Gastrocnemius medialis (tissue), 4 donors: ENCODE measurements around the gene ATOX1. TPM values are rescaled to one million over a fixed set of nuclear protein-coding genes. Genes with fewer than 3 reads are reported as not detected.

ENCODE experiments used
- ATAC-seq, 2 donors: fragments of 150-250 bp; one replicate each; pipeline ENCODE4 v1.9.1; 2016
- DNase-seq, 2 donors: peaks; one replicate each; pipeline ENCODE4 v3.0.0-alpha.2; 2019
- H3K27ac ChIP-seq, 4 donors: fragments of 200-600 bp; sonication (generic); 1 replicate in 1 of 4; 2 replicates in 3 of 4; pipeline ENCODE4 v1.5.1; 2016 to 2018; ENCODE audit warnings: mild to moderate bottlenecking in 2 of 4, moderate library complexity in 1 of 4
- H3K27me3 ChIP-seq, 3 donors: fragments of 200-600 bp; sonication (generic) in 2 of 3; 1 replicate in 1 of 3; 2 replicates in 2 of 3; pipeline versions ENCODE4 v1.5.1 to v1.6.0; 2016 to 2019; ENCODE audit warnings: mild to moderate bottlenecking in 1 of 3, moderate library complexity in 1 of 3
- H3K36me3 ChIP-seq, 2 donors: fragments of 200-600 bp; sonication (generic) in 1 of 2; one replicate each; pipeline ENCODE4 v1.5.1; 2017 to 2018
- H3K4me1 ChIP-seq, 2 donors: fragments of 200-600 bp; sonication (generic) in 1 of 2; one replicate each; pipeline ENCODE4 v1.5.1; 2016 to 2017; ENCODE audit warnings: mild to moderate bottlenecking in 2 of 2
- H3K4me3 ChIP-seq, 4 donors: fragments of 200-600 bp; sonication (generic) in 3 of 4; 1 replicate in 1 of 4; 2 replicates in 3 of 4; pipeline ENCODE4 v1.5.1; 2016 to 2019; ENCODE audit warnings: mild to moderate bottlenecking in 2 of 4
- H3K9me3 ChIP-seq, 3 donors: fragments of 200-600 bp; sonication (generic) in 2 of 3; 1 replicate in 1 of 3; 2 replicates in 2 of 3; pipeline ENCODE4 v1.5.1; 2016 to 2019
- POLR2A ChIP-seq, 2 donors: fragments of 450-650 bp; IDR thresholded peaks; one replicate each; pipeline ENCODE4 v1.6.1; 2017; ENCODE audit warnings: antibody characterized with exemption in 2 of 2, mild to moderate bottlenecking in 2 of 2, moderate library complexity in 2 of 2
- in situ Hi-C, 4 donors: fragments of 200-750 bp; cut with MboI; loops; one replicate each; pipeline versions ENCODE4 v1.15.0 to v1.8.0; 2017; ENCODE audit warnings: low sequenced_read_pairs in 4 of 4
- intact Hi-C: fragments of 100-400 bp; cut with DNase I; formaldehyde crosslinking; loops from one replicate; pipeline ENCODE4 v1.15.1; 2023; ENCODE audit warnings: low total_unique reads
- total RNA-seq, 4 donors: library from RNA; depleted of rRNA; stranded (reverse); fragments of >200 nt; gene quantifications; one replicate each; pipeline versions ENCODE4 v1.1.0 to v1.2.3, GENCODE V29; 2016
- TF ChIP-seq, protein P1 (sequence below), 5 experiments: fragments of 450-650 bp in 3 of 5; fragments of 200-600 bp in 2 of 5; sonication (generic) in 2 of 5; IDR thresholded peaks in 4 of 5; conservative IDR thresholded peaks in 1 of 5; 1 replicate in 4 of 5; 2 replicates in 1 of 5; pipeline ENCODE4 v1.5.1; 2016 to 2019; ENCODE audit warnings: antibody characterized with exemption in 5 of 5, mild to moderate bottlenecking in 3 of 5, moderate library complexity in 3 of 5

ATOX1 gene
- total RNA-seq, 4 donors from 2014 or later, result 31.4 to 71.6 (median 55.3) TPM

DNA sequence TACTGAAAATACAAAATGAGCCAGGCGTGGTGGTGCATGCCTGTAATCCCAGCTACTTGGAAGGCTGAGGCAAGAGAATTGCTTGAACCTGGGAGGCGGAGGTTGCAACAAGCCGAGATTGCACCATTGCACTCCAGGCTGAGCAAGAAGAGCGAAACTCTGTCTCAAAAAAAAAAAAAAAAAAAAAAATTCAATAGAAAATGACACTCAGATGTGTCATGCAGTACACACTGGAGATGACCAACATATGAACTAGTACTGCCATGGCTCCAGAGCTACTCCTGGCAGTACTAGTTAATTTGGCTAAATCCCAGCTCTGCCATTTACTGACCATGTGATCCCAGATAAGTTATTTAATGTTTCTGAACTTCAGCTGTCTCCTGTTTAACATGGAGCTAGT, 7.3 kb downstream of the ATOX1 start:
- Histone ChIP-seq H3K27me3 (no peaks in the 10 kb centered on the region), H3K9me3 (no peaks in the 10 kb centered on the region), H3K4me3 (no peak overlapping the region), H3K36me3 (peaks cover 0 to 2% of the 10 kb centered on the region in 2 donors), H3K27ac (no peak overlapping the region), H3K4me1 (peaks cover 0 to 10% of the 10 kb centered on the region in 2 donors)
- DNase-seq (no peak), ATAC-seq (no peak)
- intact Hi-C loops (no loop called here), in situ Hi-C loops (loop anchor here in 1 of 4 donors (10.0 kb wide), 1 partner anchor 296 kb away; no protein-coding TSS in a partner anchor)
- no peak for TF ChIP-seq POLR2A (IDR thresholded peaks at IDR 0.05)
- TF ChIP-seq, protein P1, sequence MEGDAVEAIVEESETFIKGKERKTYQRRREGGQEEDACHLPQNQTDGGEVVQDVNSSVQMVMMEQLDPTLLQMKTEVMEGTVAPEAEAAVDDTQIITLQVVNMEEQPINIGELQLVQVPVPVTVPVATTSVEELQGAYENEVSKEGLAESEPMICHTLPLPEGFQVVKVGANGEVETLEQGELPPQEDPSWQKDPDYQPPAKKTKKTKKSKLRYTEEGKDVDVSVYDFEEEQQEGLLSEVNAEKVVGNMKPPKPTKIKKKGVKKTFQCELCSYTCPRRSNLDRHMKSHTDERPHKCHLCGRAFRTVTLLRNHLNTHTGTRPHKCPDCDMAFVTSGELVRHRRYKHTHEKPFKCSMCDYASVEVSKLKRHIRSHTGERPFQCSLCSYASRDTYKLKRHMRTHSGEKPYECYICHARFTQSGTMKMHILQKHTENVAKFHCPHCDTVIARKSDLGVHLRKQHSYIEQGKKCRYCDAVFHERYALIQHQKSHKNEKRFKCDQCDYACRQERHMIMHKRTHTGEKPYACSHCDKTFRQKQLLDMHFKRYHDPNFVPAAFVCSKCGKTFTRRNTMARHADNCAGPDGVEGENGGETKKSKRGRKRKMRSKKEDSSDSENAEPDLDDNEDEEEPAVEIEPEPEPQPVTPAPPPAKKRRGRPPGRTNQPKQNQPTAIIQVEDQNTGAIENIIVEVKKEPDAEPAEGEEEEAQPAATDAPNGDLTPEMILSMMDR (IDR thresholded peaks at IDR 0.05 in 4 of 5, conservative IDR thresholded peaks at IDR 0.05 in 1 of 5), result no peak

DNA sequence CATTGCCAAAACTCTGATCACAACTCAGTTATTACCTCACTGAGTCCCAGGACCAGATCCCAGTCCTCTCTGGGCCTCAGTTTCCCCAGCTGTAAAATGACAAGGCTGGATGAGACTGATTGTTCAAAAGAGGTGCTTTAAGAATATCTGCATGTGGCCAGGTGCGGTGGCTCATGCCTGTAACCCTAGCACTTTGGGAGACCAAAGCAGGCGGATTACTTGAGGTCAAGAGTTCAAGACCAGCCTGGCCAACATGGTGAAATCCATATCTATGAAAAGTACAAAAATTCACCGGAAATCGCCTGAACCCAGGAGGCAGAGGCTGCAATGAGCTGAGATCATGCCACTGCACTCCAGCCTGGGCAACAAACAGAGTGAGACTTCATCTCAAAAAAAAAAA, 8.3 kb downstream of the ATOX1 start:
- Histone ChIP-seq H3K27ac (no peak overlapping the region), H3K4me3 (no peak overlapping the region), H3K27me3 (no peaks in the 10 kb centered on the region), H3K36me3 (peaks cover 0 to 10% of the 10 kb centered on the region in 2 donors), H3K4me1 (peaks cover 0 to 6% of the 10 kb centered on the region in 2 donors), H3K9me3 (no peaks in the 10 kb centered on the region)
- TF ChIP-seq POLR2A (IDR thresholded peaks at IDR 0.05), result no peak
- TF ChIP-seq, protein P1 (IDR thresholded peaks at IDR 0.05 in 4 of 5, conservative IDR thresholded peaks at IDR 0.05 in 1 of 5), result no peak
- in situ Hi-C loops, result loop anchor here in 1 of 4 donors (10.0 kb wide), 1 partner anchor 295 kb away; no protein-coding TSS in a partner anchor
- intact Hi-C loops, result no loop called here
- DNase-seq, result no peak
- ATAC-seq, result no peak

DNA sequence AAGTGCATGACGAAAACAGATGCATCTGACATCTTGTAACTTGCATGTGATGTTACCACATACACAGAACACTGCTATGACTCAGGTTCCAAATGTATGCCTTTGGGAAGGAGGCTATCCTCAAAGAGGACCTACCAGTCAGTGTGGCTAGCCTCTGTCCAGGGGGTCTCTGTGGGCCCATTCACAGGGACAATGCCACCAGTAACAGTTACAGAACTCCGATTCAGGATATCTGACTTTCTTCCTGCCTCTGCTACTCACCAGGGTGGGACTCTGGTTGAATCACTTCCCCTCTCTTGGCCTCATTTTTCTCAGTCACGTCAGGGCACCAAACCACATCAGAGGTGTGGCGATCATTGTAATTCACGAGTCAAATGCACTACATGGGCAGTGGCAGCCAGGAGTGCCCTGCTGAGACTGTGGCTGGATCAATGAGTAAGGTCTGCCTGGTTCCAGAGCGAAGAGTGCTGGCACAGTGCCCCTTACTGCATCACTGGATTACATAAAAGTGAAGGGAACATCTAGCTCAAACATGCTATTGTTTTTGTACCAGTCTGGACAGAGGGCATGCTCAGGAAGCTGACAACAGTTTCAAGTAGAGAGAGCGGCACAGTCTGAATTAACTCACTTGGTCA, 13.2 kb downstream of the ATOX1 start:
- no peak for TF ChIP-seq POLR2A (IDR thresholded peaks at IDR 0.05)
- in situ Hi-C loops, result loop anchor here in 1 of 4 donors (25.0 kb wide), 1 partner anchor 283 kb away; no protein-coding TSS in a partner anchor
- ATAC-seq (peak; percentile 12 to 57), DNase-seq (peak; percentile 8 to 30)
- H3K9me3 ChIP-seq, result no peaks in the 10 kb centered on the region
- no peak overlapping the region for H3K4me3 ChIP-seq
- peak overlapping the region; percentile 36 to 40 (median 38) for H3K27ac ChIP-seq
- H3K27me3 ChIP-seq, result no peaks in the 10 kb centered on the region
- H3K4me1 ChIP-seq, result peaks cover 8 to 21% of the 10 kb centered on the region in 2 donors
- peaks cover 0 to 13% of the 10 kb centered on the region in 2 donors for H3K36me3 ChIP-seq
- intact Hi-C loops, result no loop called here

GRCh38 chr5:151743530-151743929, 14.9 kb downstream of the ATOX1 start:
- in situ Hi-C loops (loop anchor here (5.0 to 25.0 kb wide), 2 partner anchors 81 to 281 kb away; no protein-coding TSS in a partner anchor), intact Hi-C loops (loop anchor here (2.0 kb wide), 1 partner anchor 297 kb away; the partner anchor contains the start of gene SLC36A1)
- no peak overlapping the region for H3K27ac ChIP-seq
- ATAC-seq, result no peak
- H3K4me1 ChIP-seq, result peaks cover 16 to 28% of the 10 kb centered on the region in 2 donors
- H3K27me3 ChIP-seq, result no peaks in the 10 kb centered on the region
- no peak for TF ChIP-seq POLR2A (IDR thresholded peaks at IDR 0.05)
- TF ChIP-seq, protein P1 (IDR thresholded peaks at IDR 0.05 in 4 of 5, conservative IDR thresholded peaks at IDR 0.05 in 1 of 5), result no peak
- no peaks in the 10 kb centered on the region for H3K9me3 ChIP-seq
- no peak overlapping the region for H3K4me3 ChIP-seq
- peaks cover 0 to 13% of the 10 kb centered on the region in 2 donors for H3K36me3 ChIP-seq
- no peak for DNase-seq

- intact Hi-C loops, result loop anchor here (2.0 kb wide), 1 partner anchor 296 kb away; the partner anchor contains the start of gene SLC36A1
- no peak for TF ChIP-seq POLR2A (IDR thresholded peaks at IDR 0.05)
- TF ChIP-seq, protein P1 (IDR thresholded peaks at IDR 0.05 in 4 of 5, conservative IDR thresholded peaks at IDR 0.05 in 1 of 5), result peak; percentile 16 to 73 (median 53)
- Histone ChIP-seq H3K4me1 (peaks cover 16 to 28% of the 10 kb centered on the region in 2 donors), H3K27ac (no peak overlapping the region), H3K9me3 (no peaks in the 10 kb centered on the region), H3K4me3 (no peak overlapping the region), H3K27me3 (no peaks in the 10 kb centered on the region), H3K36me3 (peaks cover 0 to 13% of the 10 kb centered on the region in 2 donors)
- DNase-seq (no peak), ATAC-seq (no peak)
- in situ Hi-C loops, result loop anchor here (5.0 to 25.0 kb wide), 2 partner anchors 81 to 281 kb away; no protein-coding TSS in a partner anchor
Observed at GRCh38 chr5:151742870-151743294, 15.5 kb downstream of the ATOX1 start.
